SK-MEL-5 (cell line): Measurements from ENCODE around the gene SPEG. TPM values are rescaled to one million over a fixed set of nuclear protein-coding genes. Genes with fewer than 3 reads are reported as not detected.

Source experiments
- DNase-seq: peaks from one replicate; pipeline ENCODE4 v3.0.0-alpha.2; 2016; ENCODE audit warnings: low read depth, low spot score
- in situ Hi-C: cut with HindIII; loops from 2 replicates; pipeline ENCODE4 v1.10.0; 2016; ENCODE audit warnings: low sequenced_read_pairs, high pct_unique_total_duplicates, low pct_unique_long_range_greater_than_20kb
- total RNA-seq: library from RNA; depleted of rRNA; stranded (reverse); fragments of >200 nt; shearing (Covaris generic); gene quantifications from 2 replicates; pipeline ENCODE4 v1.2.3, GENCODE V29; 2014

Gene SPEG
- total RNA-seq, 1 experiment from 2014 or later: 1.9 TPM

DNA sequence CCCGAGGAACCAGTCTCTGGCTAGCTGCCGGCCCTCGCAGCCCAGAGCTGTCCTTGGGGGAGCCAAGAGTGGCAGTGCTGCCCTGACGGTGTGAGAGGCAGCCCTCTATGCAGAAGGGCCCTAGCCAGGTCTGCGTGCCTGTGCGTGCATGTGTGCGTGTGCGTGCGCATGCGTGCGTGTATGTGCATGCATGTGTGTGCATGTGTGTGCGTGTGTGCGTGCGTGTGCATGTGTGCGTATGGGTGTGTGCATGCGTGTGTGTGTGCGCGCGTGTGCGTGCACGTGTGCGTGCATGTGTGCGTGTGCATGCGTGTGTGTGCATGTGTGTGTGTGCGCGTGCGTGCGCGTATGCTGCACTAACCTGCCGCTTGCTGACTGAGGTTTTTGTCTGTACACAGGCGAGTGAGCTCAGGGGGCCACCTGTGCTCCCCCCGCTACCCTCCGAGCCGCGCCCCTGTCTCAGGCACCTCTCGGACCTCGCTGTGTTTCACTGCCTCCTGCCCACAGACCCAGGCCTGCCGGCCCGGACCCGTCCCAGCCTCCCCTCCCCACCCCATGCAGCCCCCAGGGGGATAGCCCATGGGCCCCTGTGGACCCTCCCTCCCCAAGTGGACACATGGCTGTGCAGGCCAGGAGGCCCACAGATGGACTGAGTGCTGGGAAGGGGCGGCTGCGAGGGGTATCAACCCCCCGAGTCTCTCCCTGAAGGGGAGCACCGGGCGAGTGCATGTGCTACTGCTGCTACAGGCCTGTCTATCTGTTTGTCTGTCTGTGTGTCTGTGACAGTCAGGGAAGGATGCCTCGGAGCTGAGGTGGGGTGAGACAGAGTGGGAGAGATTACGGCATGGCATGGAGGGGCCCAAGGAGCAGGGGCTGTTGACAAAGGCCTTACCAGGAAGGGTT lies 31.3 kb downstream of the SPEG start:
- in situ Hi-C loops: no loop called here
- no peak for DNase-seq

DNA sequence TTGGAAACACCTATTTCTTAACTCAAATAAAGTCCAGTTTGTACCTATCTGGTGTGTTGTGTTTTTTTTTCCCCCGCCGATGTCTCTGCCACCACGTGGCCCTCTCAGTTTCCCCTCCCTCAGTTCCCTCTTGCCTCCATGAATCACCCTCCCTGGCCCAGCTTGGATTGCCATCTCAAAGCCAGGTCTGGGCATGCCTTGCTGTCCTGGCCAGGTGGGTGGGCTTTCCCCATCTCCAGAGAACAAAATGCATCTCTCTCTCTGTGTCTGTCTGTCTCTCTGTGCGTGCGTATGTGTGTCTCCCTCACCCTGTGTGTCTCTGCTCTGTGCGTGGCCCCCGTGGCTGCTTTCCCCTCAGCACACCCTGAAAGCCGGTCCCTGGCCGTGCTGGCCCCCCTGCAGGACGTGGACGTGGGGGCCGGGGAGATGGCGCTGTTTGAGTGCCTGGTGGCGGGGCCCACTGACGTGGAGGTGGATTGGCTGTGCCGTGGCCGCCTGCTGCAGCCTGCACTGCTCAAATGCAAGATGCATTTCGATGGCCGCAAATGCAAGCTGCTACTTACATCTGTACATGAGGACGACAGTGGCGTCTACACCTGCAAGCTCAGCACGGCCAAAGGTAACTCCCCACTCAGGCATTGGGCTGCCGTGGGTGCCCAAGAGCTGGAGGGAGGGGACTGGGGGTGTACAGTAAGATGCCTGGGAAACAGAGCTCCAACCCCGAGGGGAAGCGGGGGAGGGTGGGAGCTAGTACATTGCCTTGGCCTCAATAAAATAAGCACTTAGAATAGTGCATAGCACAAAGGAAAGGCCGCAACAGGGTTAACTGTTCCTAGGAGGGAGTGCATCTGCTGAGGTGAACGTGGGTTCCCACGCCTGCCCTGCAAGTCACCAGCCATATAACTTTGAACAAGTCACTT lies 32.4 kb downstream of the SPEG start:
- in situ Hi-C loops: no loop called here
- no peak for DNase-seq

DNA sequence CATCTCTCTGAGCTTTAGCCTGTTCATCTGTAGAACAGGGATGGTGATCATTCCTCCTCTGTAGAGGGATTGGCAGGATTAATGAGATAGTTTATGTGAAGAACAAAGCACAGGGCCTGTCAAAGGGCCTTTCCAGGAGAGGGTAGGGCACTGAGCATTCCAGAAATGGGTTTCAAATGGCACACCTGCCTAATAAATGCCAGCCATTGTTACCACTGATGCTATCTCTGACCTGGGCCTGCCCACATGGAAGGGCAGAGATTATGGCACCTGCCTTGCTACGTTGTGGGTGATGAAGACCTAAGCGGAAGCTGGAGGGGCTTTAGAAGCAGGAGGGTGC lies 33.1 kb downstream of the SPEG start:
- no peak for DNase-seq
- in situ Hi-C loops: no loop called here

DNA sequence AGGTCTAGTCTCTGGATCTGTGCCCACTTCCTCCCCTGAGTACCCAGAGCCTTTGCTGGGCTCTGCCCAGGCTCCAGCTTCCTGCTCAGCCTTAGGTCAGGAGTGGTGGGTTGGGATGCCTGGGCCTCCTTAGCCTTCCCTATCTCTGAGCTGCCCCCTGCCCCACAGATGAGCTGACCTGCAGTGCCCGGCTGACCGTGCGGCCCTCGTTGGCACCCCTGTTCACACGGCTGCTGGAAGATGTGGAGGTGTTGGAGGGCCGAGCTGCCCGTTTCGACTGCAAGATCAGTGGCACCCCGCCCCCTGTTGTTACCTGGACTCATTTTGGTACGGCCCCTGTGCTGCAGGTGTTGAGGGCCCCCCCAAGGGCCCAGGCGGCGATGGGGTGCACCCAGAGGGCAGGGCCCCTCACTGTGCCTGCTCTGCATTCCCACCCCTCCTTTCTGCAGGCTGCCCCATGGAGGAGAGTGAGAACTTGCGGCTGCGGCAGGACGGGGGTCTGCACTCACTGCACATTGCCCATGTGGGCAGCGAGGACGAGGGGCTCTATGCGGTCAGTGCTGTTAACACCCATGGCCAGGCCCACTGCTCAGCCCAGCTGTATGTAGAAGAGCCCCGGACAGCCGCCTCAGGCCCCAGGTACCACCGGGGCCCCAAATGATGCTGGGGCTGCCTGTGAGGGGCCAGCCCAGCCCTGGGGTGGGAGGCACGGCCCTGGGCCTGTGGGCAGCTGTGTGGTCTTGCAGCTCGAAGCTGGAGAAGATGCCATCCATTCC lies 34.0 kb downstream of the SPEG start:
- in situ Hi-C loops: no loop called here
- no peak for DNase-seq

DNA sequence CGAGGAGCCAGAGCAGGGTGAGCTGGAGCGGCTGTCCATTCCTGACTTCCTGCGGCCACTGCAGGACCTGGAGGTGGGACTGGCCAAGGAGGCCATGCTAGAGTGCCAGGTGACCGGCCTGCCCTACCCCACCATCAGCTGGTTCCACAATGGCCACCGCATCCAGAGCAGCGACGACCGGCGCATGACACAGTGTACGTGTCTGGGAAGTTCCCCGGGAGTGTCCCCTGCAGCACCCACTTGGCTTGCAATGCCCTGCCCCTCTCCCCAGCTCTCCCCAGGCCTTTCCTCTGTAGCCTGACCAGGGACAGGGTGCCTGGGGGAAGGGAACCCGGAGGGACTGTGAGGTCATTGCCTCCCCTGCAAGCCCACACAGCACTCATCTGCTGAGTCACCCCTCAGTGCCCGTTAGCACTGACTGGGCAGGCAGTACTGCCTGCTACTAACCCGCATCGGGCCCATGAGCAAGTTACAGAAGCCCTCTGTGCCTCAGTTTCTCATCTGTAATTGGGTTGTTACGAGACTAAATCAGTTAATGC lies 34.6 kb downstream of the SPEG start:
- in situ Hi-C loops: no loop called here
- DNase-seq: no peak

DNA sequence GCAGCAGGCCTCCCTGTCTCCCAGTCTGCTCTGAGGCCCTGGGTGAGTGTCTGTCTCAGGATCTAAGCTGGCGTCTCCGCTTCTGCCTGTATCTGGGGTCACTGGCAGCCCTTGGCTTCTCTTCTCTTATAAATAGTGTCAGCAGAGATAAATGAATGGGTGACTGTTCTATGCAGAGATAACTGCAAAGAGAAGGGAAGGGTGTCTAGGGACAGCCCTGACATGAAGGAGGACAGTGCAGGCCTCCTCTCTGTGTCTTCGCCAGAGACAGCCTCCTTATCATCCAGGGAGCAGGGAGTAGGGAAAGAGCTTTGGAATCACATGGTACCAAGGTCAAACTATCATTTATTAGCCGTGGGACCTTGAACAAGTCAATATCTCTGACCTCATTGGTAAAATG lies 35.8 kb downstream of the SPEG start:
- in situ Hi-C loops: no loop called here

DNA sequence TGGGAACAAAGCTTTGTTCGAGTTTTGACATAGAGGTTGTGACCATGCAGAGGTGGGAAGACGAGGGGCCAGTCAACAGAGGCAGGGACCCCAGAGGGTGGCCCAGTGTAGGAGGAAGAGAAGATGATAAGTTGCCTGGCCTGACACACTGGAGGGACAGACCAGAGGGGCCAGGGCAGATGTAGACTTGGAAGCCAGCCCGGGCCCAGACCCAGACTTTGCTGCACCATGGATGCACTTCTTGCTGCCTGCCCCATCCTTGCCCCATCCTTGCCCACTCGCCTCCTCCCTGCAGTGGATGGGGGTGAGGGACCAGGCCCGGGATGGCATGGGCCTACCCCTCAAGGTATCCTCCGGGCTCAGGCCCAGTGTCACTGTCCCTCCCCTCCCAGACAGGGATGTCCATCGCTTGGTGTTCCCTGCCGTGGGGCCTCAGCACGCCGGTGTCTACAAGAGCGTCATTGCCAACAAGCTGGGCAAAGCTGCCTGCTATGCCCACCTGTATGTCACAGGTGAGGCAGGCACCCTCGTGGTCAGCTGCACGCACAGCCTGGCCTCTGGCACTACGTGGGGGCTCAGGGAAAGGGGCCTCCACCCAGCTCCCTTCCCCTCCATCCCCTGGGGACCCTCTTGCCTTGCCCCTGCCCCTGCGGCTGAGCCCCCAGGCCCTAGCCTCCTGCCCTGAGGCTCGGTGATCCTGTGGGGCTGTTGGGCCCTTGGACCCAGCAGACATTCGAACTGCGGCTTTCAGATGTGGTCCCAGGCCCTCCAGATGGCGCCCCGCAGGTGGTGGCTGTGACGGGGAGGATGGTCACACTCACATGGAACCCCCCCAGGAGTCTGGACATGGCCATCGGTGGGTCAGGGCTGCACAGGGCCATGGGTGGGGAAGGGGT lies 37.1 kb downstream of the SPEG start:
- DNase-seq: no peak
- in situ Hi-C loops: no loop called here

More for the DNA sequence above, 35.8 kb downstream of the SPEG start:
- no peak for DNase-seq

DNA sequence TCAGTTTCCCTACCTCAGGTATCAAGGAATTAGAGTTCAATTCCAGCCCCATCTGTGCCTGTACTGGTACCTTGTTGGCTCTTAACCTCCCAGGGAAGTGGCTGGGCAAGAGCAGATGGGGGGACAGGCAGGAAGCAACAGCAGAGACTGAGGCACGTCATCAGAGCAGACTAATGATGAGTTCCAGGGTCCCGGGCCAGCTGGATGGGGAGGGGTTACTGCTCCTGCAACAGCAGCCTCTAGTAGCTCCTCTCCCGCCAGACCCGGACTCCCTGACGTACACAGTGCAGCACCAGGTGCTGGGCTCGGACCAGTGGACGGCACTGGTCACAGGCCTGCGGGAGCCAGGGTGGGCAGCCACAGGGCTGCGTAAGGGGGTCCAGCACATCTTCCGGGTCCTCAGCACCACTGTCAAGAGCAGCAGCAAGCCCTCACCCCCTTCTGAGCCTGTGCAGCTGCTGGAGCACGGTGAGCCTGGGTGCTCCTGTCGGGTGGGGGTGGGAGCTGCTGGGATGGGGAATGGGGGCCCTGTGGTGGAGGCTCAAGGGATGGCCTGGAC lies 38.1 kb downstream of the SPEG start:
- in situ Hi-C loops: no loop called here
- DNase-seq: no peak

DNA sequence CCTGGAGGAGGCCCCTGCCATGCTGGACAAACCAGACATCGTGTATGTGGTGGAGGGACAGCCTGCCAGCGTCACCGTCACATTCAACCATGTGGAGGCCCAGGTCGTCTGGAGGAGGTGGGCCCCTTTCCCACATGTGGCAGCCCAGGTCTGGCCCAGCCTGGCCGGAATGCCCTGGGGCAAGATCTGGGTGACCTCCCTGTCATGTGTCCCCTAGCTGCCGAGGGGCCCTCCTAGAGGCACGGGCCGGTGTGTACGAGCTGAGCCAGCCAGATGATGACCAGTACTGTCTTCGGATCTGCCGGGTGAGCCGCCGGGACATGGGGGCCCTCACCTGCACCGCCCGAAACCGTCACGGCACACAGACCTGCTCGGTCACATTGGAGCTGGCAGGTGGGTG lies 38.9 kb downstream of the SPEG start:
- DNase-seq: no peak
- in situ Hi-C loops: no loop called here

DNA sequence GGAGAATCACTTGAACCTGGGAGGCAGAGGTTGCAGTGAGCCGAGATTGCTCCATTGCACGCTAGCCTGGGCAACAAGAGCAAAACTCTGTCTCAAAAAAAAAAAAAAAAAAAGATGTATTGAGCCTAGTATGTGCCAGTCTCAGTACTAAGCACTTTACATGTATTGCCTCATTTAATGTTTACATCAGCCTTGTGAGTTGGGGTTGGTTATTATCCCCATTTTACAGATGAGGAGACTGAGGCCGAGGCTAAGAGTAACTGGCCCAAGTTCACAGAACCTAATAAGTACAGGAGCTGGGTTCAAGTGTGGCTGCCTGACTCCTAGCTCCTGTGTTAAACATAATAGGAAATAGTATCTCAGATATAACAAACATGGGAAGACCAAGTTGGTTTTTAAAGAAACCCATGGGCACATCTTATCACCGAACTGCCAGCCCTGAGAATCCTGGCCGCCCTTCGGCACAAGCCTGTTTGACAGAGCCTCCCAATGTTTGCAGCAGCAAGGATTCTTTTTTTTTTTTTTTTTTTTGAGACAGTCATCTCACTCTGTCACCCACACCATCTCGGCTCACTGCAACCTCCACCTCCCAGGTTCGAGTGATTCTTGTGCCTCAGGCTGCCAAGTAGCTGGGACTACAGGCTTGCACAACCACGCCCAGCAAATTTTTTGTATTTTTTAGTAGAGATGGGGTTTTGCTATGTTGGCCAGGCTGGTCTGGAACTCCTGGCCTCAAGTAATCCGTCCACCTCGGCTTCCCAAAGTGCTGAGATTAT lies 39.8 kb downstream of the SPEG start:
- in situ Hi-C loops: no loop called here
- no peak for DNase-seq

DNA sequence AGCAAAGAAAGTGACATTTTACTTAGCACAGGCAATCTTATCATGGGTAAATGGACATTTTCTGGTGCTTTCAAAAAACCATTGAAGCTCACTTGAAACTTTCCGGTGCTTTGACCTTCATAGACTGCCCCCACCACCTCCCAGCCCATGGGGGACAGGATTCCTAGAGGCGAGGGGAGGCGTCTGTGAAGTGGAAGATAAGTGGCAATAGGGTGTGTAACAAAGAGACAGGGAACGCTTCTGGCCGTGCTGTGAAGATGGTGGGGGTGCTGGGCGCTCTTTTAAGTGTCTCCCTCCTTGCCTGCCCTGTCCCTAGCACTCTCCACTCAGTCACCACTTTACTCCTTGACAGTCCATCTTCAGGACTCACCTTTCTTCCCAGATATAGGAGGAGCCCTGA lies 40.6 kb downstream of the SPEG start:
- in situ Hi-C loops: no loop called here
- no peak for DNase-seq

DNA sequence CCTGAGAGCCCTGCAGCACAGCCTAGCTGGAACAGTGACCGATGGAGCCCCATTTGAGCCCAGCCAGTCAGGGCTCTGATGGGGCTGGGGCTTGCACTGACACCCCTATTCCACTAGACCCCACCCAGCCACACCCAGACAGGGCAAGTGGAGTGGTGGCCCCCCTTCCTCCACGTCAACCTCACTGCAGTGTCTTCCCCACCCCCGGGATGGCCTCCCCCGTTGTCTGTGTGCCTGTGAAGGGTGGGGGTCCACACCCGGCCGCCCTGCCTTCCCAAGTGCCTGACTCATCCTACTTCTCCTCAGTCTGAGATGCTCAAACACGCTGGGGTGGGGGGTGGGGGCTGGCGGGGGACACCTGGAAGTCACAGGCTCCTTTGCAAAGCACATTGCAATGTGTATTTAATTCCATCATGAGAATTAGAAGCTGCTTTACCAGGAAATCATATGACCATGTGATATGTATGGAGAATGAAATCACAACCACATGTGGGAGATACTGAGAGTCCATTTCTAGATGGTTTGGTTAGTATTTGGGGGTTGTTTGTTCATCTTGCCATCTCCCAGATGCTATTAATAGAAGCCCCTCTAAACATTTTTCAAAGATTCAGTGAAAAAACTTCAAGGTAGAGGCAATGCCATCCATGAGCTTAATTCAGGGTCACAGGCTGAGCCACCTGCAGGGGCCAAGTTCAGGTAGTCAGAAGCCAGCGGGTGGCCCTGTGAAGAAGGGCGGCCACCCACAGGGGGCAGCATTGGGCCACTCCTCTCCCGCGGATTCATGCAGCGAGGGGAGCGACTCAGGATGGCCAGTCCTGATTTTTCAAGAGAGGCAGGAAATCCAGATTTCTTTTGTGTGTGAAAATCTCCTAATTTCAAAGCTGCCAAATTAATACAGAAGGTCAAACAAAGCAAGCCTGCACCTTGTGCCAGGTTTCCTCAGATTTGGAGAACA lies 41.3 kb downstream of the SPEG start:
- in situ Hi-C loops: no loop called here
- DNase-seq: peak; percentile 61

DNA sequence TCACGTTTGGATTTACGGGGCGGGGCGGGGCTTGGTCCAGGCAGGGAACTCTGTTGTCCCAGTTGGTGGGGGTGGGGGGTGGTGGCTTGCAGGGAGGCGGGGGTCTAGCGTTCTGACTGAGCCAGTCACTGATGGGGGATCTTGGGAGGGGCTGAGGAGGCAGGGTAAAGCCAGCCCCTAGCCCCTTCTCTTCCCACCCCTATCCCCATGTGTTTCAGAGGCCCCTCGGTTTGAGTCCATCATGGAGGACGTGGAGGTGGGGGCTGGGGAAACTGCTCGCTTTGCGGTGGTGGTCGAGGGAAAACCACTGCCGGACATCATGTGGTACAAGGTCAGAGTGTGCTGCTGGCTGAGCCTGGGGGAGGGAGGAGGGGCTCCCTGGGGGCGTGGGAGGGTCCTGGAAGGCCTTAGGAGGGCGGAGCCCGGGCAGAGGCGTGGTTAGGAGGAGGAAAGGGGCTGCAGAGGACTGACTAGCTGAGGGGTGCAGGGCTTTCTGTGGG lies 42.1 kb downstream of the SPEG start:
- in situ Hi-C loops: no loop called here
- DNase-seq: no peak

DNA sequence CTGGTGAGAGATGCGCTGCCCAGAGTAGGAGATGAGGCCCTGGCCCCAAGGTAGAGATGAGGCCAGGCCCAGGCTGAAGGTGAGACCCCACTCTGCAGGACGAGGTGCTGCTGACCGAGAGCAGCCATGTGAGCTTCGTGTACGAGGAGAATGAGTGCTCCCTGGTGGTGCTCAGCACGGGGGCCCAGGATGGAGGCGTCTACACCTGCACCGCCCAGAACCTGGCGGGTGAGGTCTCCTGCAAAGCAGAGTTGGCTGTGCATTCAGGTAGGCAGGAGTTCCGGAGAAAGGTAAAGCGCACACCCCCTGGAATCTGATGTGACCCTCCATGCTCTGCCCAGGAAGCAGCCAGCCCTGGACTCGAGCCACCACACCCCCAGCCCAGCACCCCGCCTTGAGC lies 42.5 kb downstream of the SPEG start:
- no peak for DNase-seq
- in situ Hi-C loops: no loop called here

DNA sequence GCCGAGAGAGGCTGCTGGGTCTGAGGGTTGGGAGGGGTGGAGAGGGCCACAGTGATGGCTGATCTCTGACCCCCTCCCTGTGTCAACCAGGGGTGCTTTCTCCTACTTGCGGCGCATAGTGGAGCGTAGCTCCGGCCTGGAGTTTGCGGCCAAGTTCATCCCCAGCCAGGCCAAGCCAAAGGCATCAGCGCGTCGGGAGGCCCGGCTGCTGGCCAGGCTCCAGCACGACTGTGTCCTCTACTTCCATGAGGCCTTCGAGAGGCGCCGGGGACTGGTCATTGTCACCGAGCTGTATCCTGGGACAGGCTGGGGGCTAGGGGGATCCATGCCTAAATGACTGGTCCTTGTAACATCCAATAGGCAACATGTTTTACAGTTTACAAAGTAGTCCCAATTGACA lies 43.2 kb downstream of the SPEG start:
- in situ Hi-C loops: no loop called here
- no peak for DNase-seq
